Non-pigmented ciliary epithelial cell (primary cell): ENCODE measurements around the gene FAT1.
"Not testable (repeated sequence)": the region's sequence is repeated elsewhere in the genome, so short reads cannot be mapped to it uniquely, and the experiment has no call there.

Experiments used
- DNase-seq: peaks from one replicate; pipeline ENCODE4 v3.0.0-alpha.2; 2010; ENCODE audit warnings: low read depth

Gene FAT1

DNA sequence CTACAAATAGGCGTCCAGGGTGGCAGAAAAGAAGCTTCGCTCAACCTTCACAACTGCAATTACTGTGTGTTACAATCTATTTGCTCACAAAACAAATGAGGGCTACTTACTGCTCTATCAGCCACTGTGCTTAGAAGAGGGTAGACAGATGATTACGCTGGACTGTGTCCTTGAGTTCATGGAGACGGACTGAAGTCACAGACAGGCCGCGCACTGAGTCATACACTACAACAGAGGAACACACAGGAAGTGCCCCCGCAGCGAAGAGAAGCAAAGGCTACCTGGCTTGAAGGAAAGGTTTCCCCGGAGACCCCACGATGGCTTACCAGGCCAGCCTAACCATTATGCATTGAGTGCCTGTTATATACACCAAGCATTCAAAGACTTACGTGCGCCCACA is 25.6 kb downstream of the FAT1 start:
- no peak for DNase-seq

- DNase-seq = no peak
Observed at GRCh38 chr4:186695392-186695791, 28.3 kb downstream of the FAT1 start.

DNA sequence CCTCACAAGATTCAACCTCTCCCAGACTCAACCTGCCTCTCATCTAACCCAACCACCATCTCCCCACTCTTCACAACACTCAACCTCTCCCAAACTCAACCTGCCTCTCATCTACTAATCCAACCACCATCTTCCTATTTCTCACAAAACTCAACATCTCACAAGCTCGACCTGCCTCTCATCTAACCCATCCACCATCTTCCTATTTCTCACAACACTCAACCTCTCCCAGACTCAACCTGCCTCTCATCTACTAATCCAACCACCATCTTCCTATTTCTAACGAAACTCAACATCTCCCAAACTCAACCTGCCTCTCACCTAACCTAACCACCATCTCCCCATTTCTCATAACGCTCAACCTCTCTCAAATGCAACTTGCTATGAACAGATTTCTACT is 29.8 kb downstream of the FAT1 start:
- DNase-seq = no peak

GRCh38 chr4:186693159-186693815 is 30.4 kb downstream of the FAT1 start:
- DNase-seq = no peak

DNA sequence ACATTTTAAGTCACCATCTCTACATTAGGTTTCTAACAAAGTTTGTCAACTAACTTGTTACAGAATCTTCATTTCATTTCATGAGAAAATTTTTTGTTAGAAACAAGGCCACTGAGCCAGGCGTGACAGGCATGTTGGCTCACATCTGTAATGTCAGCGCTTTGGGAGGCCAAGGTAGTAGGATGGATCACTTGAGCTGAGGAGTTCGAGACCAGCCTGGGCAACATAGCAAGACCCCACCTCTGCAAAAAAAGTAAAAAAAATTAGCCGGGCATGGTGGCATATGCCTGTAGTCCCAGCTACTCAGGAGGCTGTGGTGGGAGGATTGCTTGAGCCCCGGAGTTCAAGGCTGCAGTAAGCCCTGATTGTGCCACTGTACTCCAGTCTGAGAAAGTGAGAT is 32.3 kb downstream of the FAT1 start:
- DNase-seq = no peak

GRCh38 chr4:186689476-186689875 is 34.2 kb downstream of the FAT1 start:
- DNase-seq = no peak

DNA sequence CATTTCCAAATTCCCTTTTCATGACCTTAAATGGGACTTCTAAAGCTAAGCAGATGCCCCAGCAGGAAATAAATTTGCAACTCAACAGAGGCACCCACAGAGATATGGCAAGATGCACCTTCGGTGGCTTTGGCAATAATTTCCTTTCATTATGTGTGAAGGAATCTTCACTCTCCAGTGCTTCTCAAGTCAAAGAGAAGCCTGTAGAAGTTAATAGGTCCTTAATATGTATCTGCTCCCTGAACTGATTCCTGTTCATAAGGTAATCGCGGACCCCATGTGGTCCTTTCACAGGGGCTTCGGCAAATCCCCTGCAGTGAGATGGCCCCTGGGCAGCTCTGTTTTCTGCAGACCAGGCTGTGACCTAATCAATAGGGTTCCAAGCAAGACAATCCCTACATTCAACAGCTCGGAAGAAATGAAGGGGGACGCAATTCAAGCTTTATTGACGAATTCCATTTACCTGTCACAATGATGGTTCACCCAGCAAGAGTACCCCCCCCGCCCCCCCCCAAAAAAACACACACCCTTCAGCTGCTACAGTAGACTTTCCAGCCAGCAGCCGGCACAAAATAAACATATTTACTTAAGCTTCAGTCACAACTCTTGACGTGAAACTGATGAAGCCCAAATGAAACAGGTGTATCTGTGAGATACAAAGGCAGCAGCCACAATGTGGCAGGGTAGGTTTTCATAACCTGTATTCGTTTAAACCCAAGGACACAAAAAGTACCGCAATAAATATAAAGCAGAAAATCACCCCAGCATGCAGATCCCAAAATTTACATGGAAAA is 35.3 kb downstream of the FAT1 start:
- no peak for DNase-seq

DNA sequence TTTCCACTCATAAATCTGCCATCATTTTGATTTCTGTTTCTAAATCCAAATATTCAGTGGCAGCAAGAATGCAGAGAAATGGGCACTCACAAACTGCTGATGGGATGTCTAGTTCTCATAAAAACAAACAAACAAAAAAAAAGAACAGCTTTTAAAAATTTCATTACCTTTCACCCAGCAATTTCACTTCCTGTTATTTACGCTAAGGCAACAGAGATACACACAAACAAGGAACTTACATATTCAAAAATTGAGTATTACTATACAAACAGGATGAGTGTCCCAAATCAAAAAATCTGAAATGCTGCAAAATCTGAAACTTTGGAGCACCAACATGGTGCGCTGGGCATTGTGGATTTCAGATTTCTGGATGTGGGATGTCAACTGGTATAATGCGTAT is 36.4 kb downstream of the FAT1 start:
- DNase-seq = no peak

DNA sequence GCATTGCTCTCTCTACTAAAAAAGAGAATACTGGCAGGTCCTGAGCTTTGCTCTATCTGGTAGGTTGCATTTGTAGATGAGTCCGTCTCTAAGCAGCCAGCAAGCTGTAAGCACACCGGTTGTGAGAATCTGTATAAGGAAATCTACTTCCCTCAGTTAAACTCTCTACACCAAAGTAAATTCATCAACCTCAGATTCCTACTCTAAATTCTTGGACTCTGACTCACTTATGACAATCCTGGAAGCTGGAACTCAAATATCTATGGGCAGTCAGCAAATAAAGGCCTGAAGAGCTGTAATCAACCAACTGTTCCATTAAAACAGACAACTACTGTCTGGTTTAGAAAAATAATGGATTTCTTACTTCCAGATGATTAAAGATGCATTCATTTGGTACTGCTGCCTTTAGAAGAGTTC is 37.9 kb downstream of the FAT1 start:
- DNase-seq = peak; percentile 74

DNA sequence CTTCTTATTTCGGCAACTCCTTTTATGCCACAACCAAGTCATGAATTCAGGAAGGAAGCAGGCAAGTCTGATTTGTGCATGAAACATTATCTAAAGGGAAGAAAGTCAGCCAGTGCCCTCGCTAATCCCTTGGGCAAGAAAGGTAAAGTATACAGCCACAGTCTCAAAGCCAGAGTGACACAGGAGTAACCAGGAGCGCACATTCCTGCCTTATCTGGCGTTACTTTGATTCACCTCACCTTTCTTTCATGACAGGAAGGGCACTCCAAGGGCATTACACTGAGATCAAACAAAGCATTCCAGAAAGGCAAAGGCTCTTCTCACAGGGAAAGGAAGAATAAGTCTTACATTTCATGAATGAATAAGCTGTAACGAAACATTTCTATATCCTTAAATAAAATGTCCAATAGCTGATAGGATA is 38.8 kb downstream of the FAT1 start:
- no peak for DNase-seq

- no peak for DNase-seq
Observed at GRCh38 chr4:186684220-186684619, 39.4 kb downstream of the FAT1 start.

DNA sequence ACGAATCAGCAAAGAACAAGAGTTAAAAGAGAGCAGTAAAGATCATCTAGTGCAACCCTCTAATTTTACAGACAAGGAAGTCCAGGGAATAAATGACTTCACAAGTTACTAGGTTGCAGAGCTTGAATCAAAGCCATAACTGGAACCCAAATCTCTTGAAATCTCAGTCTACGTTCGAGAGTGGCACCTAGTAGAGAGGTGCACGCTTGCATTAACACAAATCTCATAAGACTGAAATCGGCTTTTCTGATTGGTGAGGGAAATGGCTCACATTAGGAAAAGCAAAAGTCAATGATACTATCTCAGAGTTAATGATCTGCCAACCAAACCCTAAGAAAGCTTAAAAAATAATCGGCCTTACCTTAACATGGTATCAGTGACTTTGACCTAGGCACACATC is 43.0 kb downstream of the FAT1 start:
- no peak for DNase-seq

- peak; percentile 86 for DNase-seq
Observed at GRCh38 chr4:186676531-186677161, 47.0 kb downstream of the FAT1 start.

- DNase-seq = no peak
Observed at GRCh38 chr4:186669735-186670134, 53.9 kb downstream of the FAT1 start.

GRCh38 chr4:186669159-186669731 is 54.4 kb downstream of the FAT1 start:
- DNase-seq = peak; percentile 51

DNA sequence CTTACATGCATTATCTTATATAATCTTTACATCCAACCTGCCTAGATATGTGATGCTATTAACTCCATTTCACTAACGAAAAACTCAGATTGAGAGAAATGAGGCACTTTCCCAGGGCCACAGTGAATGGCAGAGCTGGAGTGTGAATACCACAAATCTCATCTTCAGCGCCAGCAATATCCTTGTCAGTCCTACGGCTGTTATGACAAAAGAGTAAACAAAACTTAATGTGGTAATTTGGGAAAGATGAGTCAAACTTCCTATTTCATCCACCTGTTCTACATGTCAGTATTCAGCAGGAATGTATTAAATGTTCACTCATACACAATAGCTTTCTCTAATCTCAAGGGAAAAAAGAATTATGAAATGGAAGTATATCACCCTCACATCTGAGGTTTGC is 56.9 kb downstream of the FAT1 start:
- DNase-seq = no peak

DNA sequence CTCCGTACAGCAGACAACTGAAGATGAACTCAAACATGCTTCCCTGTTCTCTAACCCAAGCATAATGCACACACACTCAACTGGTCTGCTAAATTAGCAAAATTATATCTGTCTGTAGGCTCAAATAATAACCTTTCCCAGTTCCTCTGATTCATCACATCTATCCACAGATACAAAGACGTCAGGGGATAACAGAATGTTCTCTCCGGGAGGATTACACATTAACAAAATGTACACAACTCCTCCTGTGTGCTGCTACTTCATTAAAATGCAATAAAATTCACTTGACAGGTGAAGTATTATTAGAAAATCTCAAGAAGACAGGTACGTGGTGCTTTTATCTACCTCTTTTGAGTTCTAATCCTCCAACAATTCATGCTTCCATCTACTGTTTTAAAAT is 57.4 kb downstream of the FAT1 start:
- DNase-seq = peak; percentile 37

GRCh38 chr4:186660403-186660802 is 63.3 kb downstream of the FAT1 start:
- DNase-seq = no peak

- DNase-seq = no peak
Observed at GRCh38 chr4:186659935-186660334, 63.7 kb downstream of the FAT1 start.

- DNase-seq = not testable (repeated sequence)
Observed at GRCh38 chr4:186659456-186659855, 64.2 kb downstream of the FAT1 start.

DNA sequence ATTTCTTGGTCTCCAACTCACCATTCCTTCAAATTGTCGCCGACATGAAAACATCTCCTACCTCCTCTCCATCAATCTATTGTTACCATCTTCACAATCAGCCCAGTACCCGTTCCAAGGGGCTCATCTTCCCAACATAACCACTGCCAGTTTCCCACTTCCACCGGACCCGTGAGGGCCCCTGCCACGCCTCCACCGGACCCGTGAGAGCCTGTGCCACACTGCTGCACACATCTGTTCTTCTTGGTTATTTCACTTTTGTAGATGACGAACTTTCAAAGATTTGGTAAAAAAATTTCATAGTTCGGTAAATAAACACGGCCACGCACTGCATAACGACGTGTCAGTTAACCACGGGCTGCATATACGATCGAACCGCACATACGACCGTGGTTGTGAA is 65.0 kb downstream of the FAT1 start:
- DNase-seq = no peak

GRCh38 chr4:186657764-186658163 is 65.9 kb downstream of the FAT1 start:
- no peak for DNase-seq

GRCh38 chr4:186653969-186654368 is 69.7 kb downstream of the FAT1 start:
- DNase-seq = no peak
